ENCODE data around the gene HAUS1. TPM values are rescaled to one million over a fixed set of nuclear protein-coding genes. Genes with fewer than 3 reads are reported as not detected.
"Not testable (repeated sequence)": the region's sequence is repeated elsewhere in the genome, so short reads cannot be mapped to it uniquely, and the experiment has no call there.

HAUS1 gene
- total and polyA plus RNA-seq, 12 donors = 5.5 to 20.3 (median 9.0) TPM

DNA sequence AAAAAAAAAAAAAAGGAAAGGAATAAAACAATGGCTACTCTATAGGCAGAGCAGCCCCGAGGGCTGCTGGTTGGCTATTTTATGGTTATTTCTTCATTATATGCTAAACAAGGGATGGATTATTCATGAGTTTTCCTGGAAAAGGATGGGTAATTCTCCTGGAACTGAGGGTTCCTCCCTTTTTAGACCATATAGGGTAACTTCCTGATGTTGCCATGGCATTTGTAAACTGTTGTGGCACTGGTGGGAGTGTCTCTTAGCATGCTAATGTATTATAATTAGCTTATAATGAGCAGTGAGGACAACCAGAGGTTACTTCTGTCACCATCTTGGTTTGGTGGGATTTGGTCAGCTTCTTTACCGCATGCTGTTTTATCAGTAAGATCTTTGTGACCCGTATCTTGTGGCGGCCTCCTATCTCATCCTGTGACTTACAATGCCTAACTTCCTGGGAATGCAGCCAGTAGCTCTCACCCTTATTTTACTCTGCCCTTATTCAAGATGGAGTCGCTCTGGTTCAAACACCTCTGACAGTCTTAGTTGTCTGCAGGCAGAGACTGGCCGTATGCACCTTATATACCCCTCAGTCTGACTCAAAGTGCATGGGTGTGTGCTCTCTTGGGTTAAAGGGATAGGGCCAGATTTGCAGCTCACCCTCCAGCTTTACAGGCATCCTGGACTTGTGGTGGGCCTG lies 57.7 kb downstream of the HAUS1 start:
- ATAC-seq (no peak), DNase-seq (no peak)
- Histone ChIP-seq H3K4me1 (peaks cover 0 to 8% (median 0%) of the 10 kb centered on the region in 9 donors), H3K27ac (no peak overlapping the region), H3K9me3 (no peaks in the 10 kb centered on the region), H3K4me3 (no peak overlapping the region), H3K27me3 (no peaks in the 10 kb centered on the region), H3K36me3 (no peaks in the 10 kb centered on the region)
- intact Hi-C loops (cut with DNase I) = loop anchor here in 2 of 10 donors (10.0 kb wide), 1 partner anchor 323 kb away; no protein-coding TSS in a partner anchor
- TF ChIP-seq, protein P1, sequence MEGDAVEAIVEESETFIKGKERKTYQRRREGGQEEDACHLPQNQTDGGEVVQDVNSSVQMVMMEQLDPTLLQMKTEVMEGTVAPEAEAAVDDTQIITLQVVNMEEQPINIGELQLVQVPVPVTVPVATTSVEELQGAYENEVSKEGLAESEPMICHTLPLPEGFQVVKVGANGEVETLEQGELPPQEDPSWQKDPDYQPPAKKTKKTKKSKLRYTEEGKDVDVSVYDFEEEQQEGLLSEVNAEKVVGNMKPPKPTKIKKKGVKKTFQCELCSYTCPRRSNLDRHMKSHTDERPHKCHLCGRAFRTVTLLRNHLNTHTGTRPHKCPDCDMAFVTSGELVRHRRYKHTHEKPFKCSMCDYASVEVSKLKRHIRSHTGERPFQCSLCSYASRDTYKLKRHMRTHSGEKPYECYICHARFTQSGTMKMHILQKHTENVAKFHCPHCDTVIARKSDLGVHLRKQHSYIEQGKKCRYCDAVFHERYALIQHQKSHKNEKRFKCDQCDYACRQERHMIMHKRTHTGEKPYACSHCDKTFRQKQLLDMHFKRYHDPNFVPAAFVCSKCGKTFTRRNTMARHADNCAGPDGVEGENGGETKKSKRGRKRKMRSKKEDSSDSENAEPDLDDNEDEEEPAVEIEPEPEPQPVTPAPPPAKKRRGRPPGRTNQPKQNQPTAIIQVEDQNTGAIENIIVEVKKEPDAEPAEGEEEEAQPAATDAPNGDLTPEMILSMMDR (IDR thresholded peaks at IDR 0.05) = no peak
- WGBS, 2 donors = 66 to 71% methylated on average over 6 of the region's 6 CpGs

DNA sequence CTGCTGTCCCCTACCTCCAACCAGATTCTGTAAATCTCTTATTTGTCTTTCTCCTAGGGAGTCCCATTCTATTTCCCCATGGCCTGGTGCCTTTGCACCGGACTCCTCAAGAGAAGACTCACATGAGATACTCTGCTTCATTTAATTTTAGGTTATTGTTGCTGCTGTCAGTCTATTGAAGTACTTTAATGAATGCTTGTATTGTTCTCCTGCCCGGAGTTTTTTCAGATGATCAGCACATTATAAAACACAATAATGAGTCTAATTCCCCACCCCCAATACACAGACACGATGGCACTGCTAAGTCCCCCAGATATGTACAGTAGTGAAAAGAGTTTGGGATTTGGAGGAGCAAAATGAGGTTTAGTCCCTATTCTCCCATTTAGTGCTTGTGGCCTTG lies 58.9 kb downstream of the HAUS1 start:
- DNase-seq = no peak
- Histone ChIP-seq H3K9me3 (no peaks in the 10 kb centered on the region), H3K4me1 (peaks cover 0 to 8% (median 0%) of the 10 kb centered on the region in 9 donors), H3K27ac (no peak overlapping the region), H3K4me3 (no peak overlapping the region), H3K27me3 (no peaks in the 10 kb centered on the region), H3K36me3 (no peaks in the 10 kb centered on the region)
- TF ChIP-seq, protein P1 (IDR thresholded peaks at IDR 0.05) = no peak
- intact Hi-C loops (cut with DNase I) = loop anchor here in 2 of 10 donors (10.0 kb wide), 1 partner anchor 322 kb away; no protein-coding TSS in a partner anchor
- ATAC-seq = no peak
- 79 to 81% methylated on average over 3 of the region's 3 CpGs for WGBS, 2 donors

DNA sequence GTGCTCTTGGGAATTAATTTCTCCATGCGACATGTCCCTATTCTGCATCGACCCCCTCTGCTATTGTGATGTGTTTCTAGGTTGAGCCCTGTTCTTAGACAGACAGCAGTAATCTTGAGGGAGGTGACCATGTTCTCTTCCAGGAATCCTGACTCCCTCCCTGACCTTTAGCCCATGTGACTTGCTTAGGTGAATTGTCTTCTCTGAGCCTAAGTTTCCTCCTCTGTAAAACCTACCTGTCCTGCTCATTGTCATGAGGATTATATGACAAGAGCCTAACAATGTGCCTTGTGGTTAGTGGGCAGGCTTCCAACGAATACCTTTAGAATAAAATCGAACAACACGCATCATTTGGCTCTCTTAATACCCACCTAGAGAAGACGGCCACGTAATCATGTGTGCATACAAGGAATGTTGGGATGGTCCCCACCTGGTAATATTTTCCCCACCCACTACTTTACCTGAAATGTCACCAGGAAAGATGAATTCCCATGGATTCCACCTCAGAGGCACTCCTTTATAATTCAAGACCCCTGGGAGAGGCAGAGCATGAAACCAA lies 59.8 kb downstream of the HAUS1 start:
- 85 to 89% methylated on average over 7 of the region's 7 CpGs for WGBS, 2 donors
- ATAC-seq = no peak
- no peaks in the 10 kb centered on the region for H3K9me3 ChIP-seq
- intact Hi-C loops (cut with DNase I) = loop anchor here in 2 of 10 donors (10.0 kb wide), 1 partner anchor 321 kb away; no protein-coding TSS in a partner anchor
- H3K4me1 ChIP-seq = peaks cover 0 to 6% (median 0%) of the 10 kb centered on the region in 9 donors
- no peaks in the 10 kb centered on the region for H3K36me3 ChIP-seq
- no peak overlapping the region for H3K4me3 ChIP-seq
- TF ChIP-seq, protein P1 (IDR thresholded peaks at IDR 0.05) = no peak
- H3K27me3 ChIP-seq = no peaks in the 10 kb centered on the region
- H3K27ac ChIP-seq = no peak overlapping the region
- no peak for DNase-seq

DNA sequence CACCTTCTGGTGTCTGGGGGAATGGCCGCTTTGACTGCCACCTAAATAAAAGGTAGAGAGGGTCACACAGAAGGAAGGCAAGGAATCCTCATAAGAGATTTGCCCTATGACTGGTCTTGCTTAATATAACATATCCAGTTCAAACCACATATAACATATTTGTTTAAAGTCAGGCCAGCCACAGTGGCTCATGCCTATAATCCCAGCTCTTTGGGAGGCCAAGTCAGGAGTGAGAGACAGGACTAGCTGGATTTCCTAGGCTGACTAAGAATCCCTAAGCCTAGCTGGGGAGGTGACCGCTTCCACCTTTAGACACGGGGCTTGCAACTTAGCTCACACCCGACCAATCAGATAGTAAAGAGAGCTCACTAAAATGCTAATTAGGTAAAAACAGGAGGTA lies 60.3 kb downstream of the HAUS1 start:
- not testable (repeated sequence) for H3K9me3 ChIP-seq, H3K4me3 ChIP-seq, ATAC-seq, H3K36me3 ChIP-seq, H3K27ac ChIP-seq, H3K4me1 ChIP-seq, H3K27me3 ChIP-seq, DNase-seq
- intact Hi-C loops (cut with DNase I) = loop anchor here in 2 of 10 donors (10.0 kb wide), 1 partner anchor 320 kb away; no protein-coding TSS in a partner anchor
- WGBS, 2 donors = 81 to 86% methylated on average over 4 of the region's 4 CpGs

DNA sequence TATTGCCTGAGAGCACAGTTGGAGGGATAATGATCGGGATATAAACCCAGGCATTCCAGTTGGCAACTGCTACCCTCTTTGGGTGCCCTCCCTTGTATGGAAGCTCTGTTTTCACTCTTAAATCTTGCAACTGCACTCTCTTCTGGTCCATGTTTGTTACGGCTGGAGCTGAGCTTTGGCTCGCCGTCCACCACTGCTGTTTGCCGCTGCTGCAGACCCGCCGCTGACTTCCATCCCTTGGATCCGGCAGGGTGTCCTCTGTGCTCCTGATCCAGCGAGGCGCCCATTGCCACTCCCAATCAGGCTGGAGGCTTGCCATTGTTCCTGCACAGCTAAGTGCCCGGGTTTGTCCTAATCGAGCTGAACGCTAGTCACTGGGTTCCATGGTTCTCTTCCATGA lies 60.7 kb downstream of the HAUS1 start:
- intact Hi-C loops (cut with DNase I) = loop anchor here in 2 of 10 donors (10.0 kb wide), 1 partner anchor 320 kb away; no protein-coding TSS in a partner anchor
- H3K4me3 ChIP-seq = no peak overlapping the region
- ATAC-seq (no peak), DNase-seq (no peak)
- no peak overlapping the region for H3K27ac ChIP-seq
- no peaks in the 10 kb centered on the region for H3K36me3 ChIP-seq
- H3K4me1 ChIP-seq = peaks cover 0 to 6% (median 0%) of the 10 kb centered on the region in 9 donors
- WGBS, 2 donors = 97 to 99% methylated on average over 13 of the region's 13 CpGs
- H3K27me3 ChIP-seq = no peaks in the 10 kb centered on the region
- H3K9me3 ChIP-seq = no peaks in the 10 kb centered on the region
- TF ChIP-seq, protein P1 (IDR thresholded peaks at IDR 0.05) = no peak
